Measurements from ENCODE around the gene CNNM3. TPM values are rescaled to one million over a fixed set of nuclear protein-coding genes. Genes with fewer than 3 reads are reported as not detected.

CNNM3 gene
- total and polyA plus RNA-seq, 2 experiments from 2014 or later: 0.98 to 5.0 TPM

DNA sequence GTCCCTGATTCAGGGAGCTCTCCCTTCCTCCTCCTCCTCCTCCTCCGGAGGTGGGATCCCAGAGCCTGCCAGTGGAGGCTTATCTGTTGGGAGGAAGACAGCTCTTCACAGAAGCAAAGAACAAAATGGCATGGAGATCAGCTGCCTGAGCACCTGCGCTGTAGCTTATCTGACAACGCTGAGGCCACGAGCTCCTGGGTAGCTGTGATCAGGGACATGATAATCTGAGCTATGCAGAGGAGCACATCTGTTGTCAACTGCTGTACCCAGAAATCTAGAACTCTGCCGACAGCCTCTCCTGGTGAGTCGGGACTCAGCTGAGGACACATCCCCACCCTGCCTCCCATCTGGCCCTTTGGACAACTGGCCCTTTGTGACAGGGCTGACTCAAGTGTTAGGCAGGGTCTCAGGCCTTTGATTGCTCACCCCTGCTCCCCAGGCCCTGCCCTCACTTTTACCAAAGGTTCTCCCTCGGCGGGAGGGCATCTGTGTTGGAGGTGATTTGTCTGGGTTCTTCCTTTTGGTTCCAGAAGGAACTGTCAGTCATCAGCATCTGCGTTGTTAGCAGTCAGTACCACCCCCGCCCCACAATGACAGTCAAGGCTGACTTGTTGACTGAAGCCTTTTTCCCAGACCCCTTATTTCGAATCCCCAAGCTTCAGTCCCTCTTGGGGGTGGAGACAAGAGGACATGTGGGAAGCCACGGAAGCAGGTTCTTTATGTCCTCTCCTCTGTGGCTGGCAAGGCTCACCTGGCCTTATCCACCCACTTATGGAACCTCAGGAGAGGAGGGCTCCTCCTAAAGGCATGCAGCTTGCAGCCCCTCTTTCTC, 5.9 kb upstream of the CNNM3 start:
- in situ Hi-C loops (cut with MboI): no loop called here
- TF ChIP-seq EZH2 (IDR thresholded peaks at IDR 0.05; ENCODE audit: insufficient read depth, poor library complexity, severe bottlenecking): no peak
- TF ChIP-seq EZH2phosphoT487 (IDR thresholded peaks at IDR 0.05; ENCODE audit: insufficient read depth, low read depth): no peak
- Histone ChIP-seq H3K36me3 (ENCODE audit: low read depth) (no peaks in the 10 kb centered on the region), H3K27me3 (replicated peaks; ENCODE audit: insufficient read depth) (no peaks in the 10 kb centered on the region), H4K20me1 (ENCODE audit: insufficient read depth) (no peaks in the 10 kb centered on the region), H3F3A (ENCODE audit: insufficient read depth) (0 out of 2 replicates have a peak, but pooled peaks cover 4% of the 10 kb centered on the region), H3K9ac (no peak overlapping the region), H3K4me3 (no peak overlapping the region), H3K79me2 (ENCODE audit: insufficient read depth) (no peaks in the 10 kb centered on the region), H3K27ac (no peak overlapping the region), H2AFZ (no peak overlapping the region), H3K4me1 (ENCODE audit: insufficient read depth) (peaks cover 7% of the 10 kb centered on the region; the same call in 1 of the 2 replicates), H3K9me3 (ENCODE audit: low read depth) (no peaks in the 10 kb centered on the region), H3K9me2 (ENCODE audit: insufficient read depth) (no peaks in the 10 kb centered on the region), H3K4me2 (ENCODE audit: unreplicated experiment) (no peak overlapping the region)
- WGBS, 2 experiments (ENCODE audit: low coverage in 1 of 2, low lambda C conversion rate in 2 of 2, missing lambda C conversion rate in 2 of 2): 86 to 89% methylated on average over 12 of the region's 12 CpGs
- no peak for DNase-seq

DNA sequence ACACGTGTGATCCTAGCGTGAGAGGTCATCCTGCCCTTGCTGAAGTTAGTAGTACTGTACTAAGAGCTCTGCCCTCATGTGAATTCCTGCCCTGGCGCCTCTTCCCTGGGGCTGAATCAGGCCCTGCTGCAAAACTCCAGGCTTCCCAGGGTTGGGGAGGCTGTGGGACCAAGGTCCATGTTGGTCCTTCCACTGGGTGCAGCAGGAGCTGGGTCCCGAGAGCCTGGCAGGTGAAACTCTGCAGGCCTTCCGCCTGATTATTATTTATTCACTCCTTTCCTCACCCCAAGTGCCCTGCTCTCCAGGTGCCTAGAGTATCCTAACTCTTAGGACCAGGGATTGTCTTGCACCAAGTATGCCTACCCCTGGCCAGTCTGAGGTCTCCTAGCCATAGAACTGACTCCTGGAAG, 5.3 kb upstream of the CNNM3 start:
- Histone ChIP-seq H4K20me1 (ENCODE audit: insufficient read depth) (no peaks in the 10 kb centered on the region), H3K4me2 (ENCODE audit: unreplicated experiment) (no peak overlapping the region), H3K9me2 (ENCODE audit: insufficient read depth) (no peaks in the 10 kb centered on the region), H3K9ac (no peak overlapping the region), H3K27me3 (replicated peaks; ENCODE audit: insufficient read depth) (no peaks in the 10 kb centered on the region), H2AFZ (no peak overlapping the region), H3K4me1 (ENCODE audit: insufficient read depth) (peaks cover 7% of the 10 kb centered on the region; the same call in 1 of the 2 replicates), H3K4me3 (no peak overlapping the region), H3K27ac (no peak overlapping the region), H3K9me3 (ENCODE audit: low read depth) (no peaks in the 10 kb centered on the region), H3F3A (ENCODE audit: insufficient read depth) (0 out of 2 replicates have a peak, but pooled peaks cover 8% of the 10 kb centered on the region), H3K79me2 (ENCODE audit: insufficient read depth) (no peaks in the 10 kb centered on the region), H3K36me3 (ENCODE audit: low read depth) (no peaks in the 10 kb centered on the region)
- 95 to 96% methylated on average over 5 of the region's 5 CpGs for WGBS, 2 experiments (ENCODE audit: low coverage in 1 of 2, low lambda C conversion rate in 2 of 2, missing lambda C conversion rate in 2 of 2)
- no peak for TF ChIP-seq EZH2 (IDR thresholded peaks at IDR 0.05; ENCODE audit: insufficient read depth, poor library complexity, severe bottlenecking)
- TF ChIP-seq EZH2phosphoT487 (IDR thresholded peaks at IDR 0.05; ENCODE audit: insufficient read depth, low read depth): no peak
- in situ Hi-C loops (cut with MboI): no loop called here
- no peak for DNase-seq

DNA sequence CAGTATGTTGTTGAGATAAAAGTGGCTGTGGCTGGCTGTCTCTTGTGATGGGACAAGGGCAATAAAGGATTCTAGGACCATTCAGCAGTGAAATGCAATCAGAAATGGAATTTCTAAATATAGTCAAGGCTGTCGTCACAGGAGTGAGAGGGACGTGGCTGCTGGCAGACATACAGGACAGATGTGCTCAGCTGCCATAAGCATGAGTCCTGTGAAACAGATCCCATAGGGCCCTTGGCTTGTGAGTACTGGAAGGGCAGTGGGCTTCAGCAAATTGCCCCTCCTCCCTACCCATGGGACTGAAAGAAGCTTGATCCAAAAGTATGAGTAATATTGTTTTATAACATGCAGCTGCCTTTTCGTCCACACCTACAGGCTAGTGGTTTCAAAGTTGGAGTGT, 4.2 kb upstream of the CNNM3 start:
- Histone ChIP-seq H3K9me2 (ENCODE audit: insufficient read depth) (no peaks in the 10 kb centered on the region), H3K27me3 (replicated peaks; ENCODE audit: insufficient read depth) (no peaks in the 10 kb centered on the region), H3K4me1 (ENCODE audit: insufficient read depth) (peaks cover 7% of the 10 kb centered on the region; the same call in 1 of the 2 replicates), H4K20me1 (ENCODE audit: insufficient read depth) (no peaks in the 10 kb centered on the region), H3K4me3 (no peak overlapping the region), H3K36me3 (ENCODE audit: low read depth) (no peaks in the 10 kb centered on the region), H3F3A (ENCODE audit: insufficient read depth) (0 out of 2 replicates have a peak, but pooled peaks cover 8% of the 10 kb centered on the region), H2AFZ (no peak overlapping the region), H3K27ac (no peak overlapping the region), H3K9me3 (ENCODE audit: low read depth) (no peaks in the 10 kb centered on the region), H3K9ac (no peak overlapping the region), H3K79me2 (ENCODE audit: insufficient read depth) (no peaks in the 10 kb centered on the region), H3K4me2 (ENCODE audit: unreplicated experiment) (no peak overlapping the region)
- TF ChIP-seq EZH2 (IDR thresholded peaks at IDR 0.05; ENCODE audit: insufficient read depth, poor library complexity, severe bottlenecking): no peak
- TF ChIP-seq EZH2phosphoT487 (IDR thresholded peaks at IDR 0.05; ENCODE audit: insufficient read depth, low read depth): no peak
- peak; percentile 68 for DNase-seq
- in situ Hi-C loops (cut with MboI): no loop called here
- 26 to 33% methylated on average over 3 of the region's 3 CpGs for WGBS, 2 experiments (ENCODE audit: low coverage in 1 of 2, low lambda C conversion rate in 2 of 2, missing lambda C conversion rate in 2 of 2)

DNA sequence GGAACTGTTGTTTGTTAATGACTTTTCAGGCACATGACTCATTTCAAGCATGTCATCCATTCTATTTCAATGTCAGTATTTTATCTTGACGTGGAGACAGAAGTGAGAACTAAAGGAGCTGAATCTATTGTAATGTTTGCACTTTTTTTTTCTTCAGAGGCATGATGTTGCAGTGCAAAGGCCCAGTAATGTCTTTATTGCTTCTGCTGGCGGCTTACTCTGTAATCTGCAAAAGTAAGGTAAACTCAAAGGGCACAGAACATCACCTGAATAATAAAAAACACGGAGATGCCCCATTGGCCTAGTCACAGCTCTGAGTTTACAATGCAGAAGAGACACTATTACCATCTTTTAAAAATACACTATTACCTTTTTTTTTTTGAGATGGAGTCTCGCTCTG, 2.4 kb upstream of the CNNM3 start:
- H3K4me3 ChIP-seq: no peak overlapping the region
- no peaks in the 10 kb centered on the region for H3K79me2 ChIP-seq (ENCODE audit: insufficient read depth)
- H3F3A ChIP-seq (ENCODE audit: insufficient read depth): 0 out of 2 replicates have a peak, but pooled peaks cover 8% of the 10 kb centered on the region
- whole genome bisulfite sequencing, 2 experiments (ENCODE audit: low coverage in 1 of 2, low lambda C conversion rate in 2 of 2, missing lambda C conversion rate in 2 of 2): 86 to 88% methylated on average over 4 of the region's 4 CpGs
- TF ChIP-seq EZH2phosphoT487 (IDR thresholded peaks at IDR 0.05; ENCODE audit: insufficient read depth, low read depth) (no peak), EZH2 (IDR thresholded peaks at IDR 0.05; ENCODE audit: insufficient read depth, poor library complexity, severe bottlenecking) (no peak)
- peaks cover 7% of the 10 kb centered on the region; the same call in 1 of the 2 replicates for H3K4me1 ChIP-seq (ENCODE audit: insufficient read depth)
- H3K4me2 ChIP-seq (ENCODE audit: unreplicated experiment): no peak overlapping the region
- in situ Hi-C loops (cut with MboI): no loop called here
- H2AFZ ChIP-seq: no peak overlapping the region
- H3K36me3 ChIP-seq (ENCODE audit: low read depth): no peaks in the 10 kb centered on the region
- no peaks in the 10 kb centered on the region for H3K9me2 ChIP-seq (ENCODE audit: insufficient read depth)
- no peaks in the 10 kb centered on the region for H3K9me3 ChIP-seq (ENCODE audit: low read depth)
- no peaks in the 10 kb centered on the region for H3K27me3 ChIP-seq (replicated peaks; ENCODE audit: insufficient read depth)
- no peaks in the 10 kb centered on the region for H4K20me1 ChIP-seq (ENCODE audit: insufficient read depth)
- no peak overlapping the region for H3K27ac ChIP-seq
- DNase-seq: no peak
- H3K9ac ChIP-seq: no peak overlapping the region
